Parathyroid adenoma (tissue), 2 donors: ENCODE results near the gene CLEC14A.

ENCODE experiments used
- H2AFZ ChIP-seq: fragments of 300-600 bp; sonication (generic); one replicate; pipeline ENCODE4 v1.7.0; 2017; ENCODE audit warnings: antibody characterized with exemption, mild to moderate bottlenecking
- H3K27ac ChIP-seq: fragments of 300-600 bp; sonication (generic); one replicate; pipeline ENCODE4 v1.7.0; 2017
- H3K27me3 ChIP-seq: fragments of 300-600 bp; sonication (generic); one replicate; pipeline ENCODE4 v1.7.0; 2017; ENCODE audit warnings: low read length; ENCODE audit not compliant: control insufficient read depth, insufficient read depth
- H3K36me3 ChIP-seq: fragments of 300-600 bp; sonication (generic); one replicate; pipeline ENCODE4 v1.7.0; 2017; ENCODE audit warnings: low read length; ENCODE audit not compliant: control insufficient read depth, insufficient read depth
- H3K4me1 ChIP-seq: fragments of 300-600 bp; sonication (generic); one replicate; pipeline ENCODE4 v1.7.0; 2017; ENCODE audit warnings: control low read depth
- H3K4me2 ChIP-seq: fragments of 300-600 bp; sonication (generic); one replicate; pipeline ENCODE4 v1.7.0; 2017; ENCODE audit warnings: low read length
- H3K4me3 ChIP-seq: fragments of 300-600 bp; sonication (generic); one replicate; pipeline ENCODE4 v1.7.0; 2017; ENCODE audit warnings: low read depth, low read length
- H3K79me2 ChIP-seq: fragments of 300-600 bp; sonication (generic); one replicate; pipeline ENCODE4 v1.7.0; 2017; ENCODE audit warnings: control low read depth
- H3K9ac ChIP-seq: fragments of 300-600 bp; sonication (generic); one replicate; pipeline ENCODE4 v1.7.0; 2017; ENCODE audit warnings: mild to moderate bottlenecking
- H3K9me3 ChIP-seq: fragments of 300-600 bp; sonication (generic); one replicate; pipeline ENCODE4 v1.7.0; 2017; ENCODE audit warnings: low read length; ENCODE audit not compliant: control insufficient read depth
- CTCF ChIP-seq: fragments of 300-600 bp; sonication (generic); IDR thresholded peaks from one replicate; pipeline ENCODE4 v1.7.0; 2017; ENCODE audit warnings: antibody characterized with exemption, mild to moderate bottlenecking
- donor health status: primary hyperparathyroidism.

Gene CLEC14A

GRCh38 chr14:38208618-38209562, 47.0 kb downstream of the CLEC14A start:
- Histone ChIP-seq H3K9ac (no peak overlapping the region), H3K9me3 (peaks cover 2% of the 10 kb centered on the region), H3K4me3 (peak overlapping the region; percentile 7), H2AFZ (no peak overlapping the region), H3K27me3 (peaks cover 12% of the 10 kb centered on the region), H3K79me2 (no peaks in the 10 kb centered on the region), H3K4me2 (peak overlapping the region; percentile 39), H3K36me3 (no peaks in the 10 kb centered on the region), H3K4me1 (no peaks in the 10 kb centered on the region), H3K27ac (no peak overlapping the region)
- TF ChIP-seq CTCF, result no peak

- TF ChIP-seq CTCF, result no peak
- Histone ChIP-seq H3K36me3 (no peaks in the 10 kb centered on the region), H3K9me3 (peaks cover 2% of the 10 kb centered on the region), H3K79me2 (no peaks in the 10 kb centered on the region), H3K4me1 (no peaks in the 10 kb centered on the region), H3K27ac (no peak within 1 kb of the TSS), H2AFZ (no peak within 1 kb of the TSS), H3K27me3 (peaks cover 12% of the 10 kb centered on the region), H3K9ac (no peak within 1 kb of the TSS), H3K4me3 (peak within 1 kb of the TSS; percentile 7), H3K4me2 (peak within 1 kb of the TSS; percentile 30)
Measured at GRCh38 chr14:38207736-38208617, 47.9 kb downstream of the CLEC14A start, which contains the start of gene SSTR1. SSTR1 (plus strand) TSS chr14:38207904; CDS start chr14:38209390, 1,486 bp downstream.

GRCh38 chr14:38207377-38207735, 48.5 kb downstream of the CLEC14A start:
- Histone ChIP-seq H3K36me3 (no peaks in the 10 kb centered on the region), H3K27ac (no peak overlapping the region), H3K9me3 (peaks cover 2% of the 10 kb centered on the region), H2AFZ (no peak overlapping the region), H3K27me3 (peaks cover 12% of the 10 kb centered on the region), H3K79me2 (no peaks in the 10 kb centered on the region), H3K4me1 (no peaks in the 10 kb centered on the region), H3K4me3 (no peak overlapping the region), H3K4me2 (peak overlapping the region; percentile 5), H3K9ac (no peak overlapping the region)
- no peak for TF ChIP-seq CTCF

GRCh38 chr14:38206689-38207376, 49.1 kb downstream of the CLEC14A start:
- Histone ChIP-seq H3K9ac (no peak overlapping the region), H3K4me3 (no peak overlapping the region), H2AFZ (no peak overlapping the region), H3K79me2 (no peaks in the 10 kb centered on the region), H3K27me3 (peaks cover 12% of the 10 kb centered on the region), H3K9me3 (peaks cover 2% of the 10 kb centered on the region), H3K4me2 (no peak overlapping the region), H3K27ac (no peak overlapping the region), H3K36me3 (no peaks in the 10 kb centered on the region), H3K4me1 (no peaks in the 10 kb centered on the region)
- TF ChIP-seq CTCF, result no peak
